NCI-H748 treated with DMSO at 0.1 percent for 48 hours (cell line): ENCODE measurements around the gene GLI1.
"Not testable (repeated sequence)": the region's sequence is repeated elsewhere in the genome, so short reads cannot be mapped to it uniquely, and the experiment has no call there.

Experiments used
- DNase-seq: peaks from one replicate; lab custom pipeline; 2025; lab: John Stamatoyannopoulos, UW

The GLI1 gene

GRCh38 chr12:57459750-57460467 lies at the start of gene GLI1:
Gene GLI1 (plus strand): TSS chr12:57459785. CDS start chr12:57463692, 3,907 bp downstream.
- no peak for DNase-seq

GRCh38 chr12:57410534-57410933 lies 49.1 kb upstream of the GLI1 start:
- no peak for DNase-seq

- not testable (repeated sequence) for DNase-seq
These were observed 45.4 kb upstream of the GLI1 start for GRCh38 chr12:57414160-57414559.

DNA sequence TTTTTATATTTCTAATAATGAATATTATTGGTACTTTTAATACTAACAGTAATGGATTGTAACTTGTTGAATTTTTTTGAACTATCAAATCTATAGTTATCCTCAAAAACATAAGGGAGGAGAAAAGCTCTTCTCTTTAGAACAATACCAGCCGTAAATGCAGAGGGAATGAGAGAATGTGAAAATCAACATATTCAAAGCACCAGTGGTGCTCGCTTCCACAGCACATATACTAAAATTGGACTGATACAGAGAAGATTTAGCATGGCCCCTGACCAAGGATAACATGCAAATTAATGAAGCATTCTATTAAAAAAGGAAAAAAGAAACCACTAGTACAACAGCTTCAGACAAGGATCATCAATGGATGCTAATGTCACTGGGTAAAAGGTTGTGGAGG lies 44.5 kb upstream of the GLI1 start:
- no peak for DNase-seq

- DNase-seq = no peak
These were observed 43.3 kb upstream of the GLI1 start for GRCh38 chr12:57416039-57416996.

GRCh38 chr12:57418255-57418654 lies 41.3 kb upstream of the GLI1 start:
- DNase-seq = no peak

DNA sequence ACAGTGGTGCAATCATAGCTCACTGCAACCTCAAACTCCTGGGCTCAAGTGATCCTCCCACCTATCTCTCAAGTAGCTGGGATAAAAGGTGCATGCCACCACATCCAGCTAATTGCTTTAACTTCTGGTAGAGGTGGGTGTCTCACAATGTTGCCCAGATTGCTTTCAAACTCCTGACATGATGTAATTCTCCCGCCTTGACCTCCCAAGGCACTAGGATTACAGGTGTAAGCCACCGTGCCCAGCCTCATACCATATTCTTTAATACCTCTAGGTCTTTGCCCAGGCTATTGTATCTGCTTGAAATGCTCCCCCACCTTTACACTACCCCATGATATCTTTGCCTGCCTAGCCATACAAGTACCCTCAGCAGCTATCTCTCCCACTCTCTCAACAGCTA lies 40.1 kb upstream of the GLI1 start:
- DNase-seq = no peak

DNA sequence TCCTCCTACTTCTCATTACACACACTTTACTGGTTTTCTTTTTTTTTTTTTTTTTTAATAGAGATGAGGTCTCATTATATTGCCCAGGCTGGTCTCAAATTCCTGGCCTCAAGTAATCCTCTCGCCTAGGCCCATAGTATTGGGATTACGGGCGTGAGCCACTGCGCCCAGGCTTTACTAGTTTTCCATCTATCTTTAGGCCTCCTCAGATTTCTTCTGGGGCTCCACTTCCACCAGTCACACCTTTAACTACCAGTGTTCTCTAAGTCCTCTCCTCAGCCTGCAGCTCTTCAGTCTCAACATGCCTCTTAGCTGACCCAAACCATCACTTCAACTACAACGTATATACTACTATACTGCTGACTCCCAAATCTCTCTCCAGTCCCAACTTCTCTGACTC lies 39.1 kb upstream of the GLI1 start:
- DNase-seq = no peak

DNA sequence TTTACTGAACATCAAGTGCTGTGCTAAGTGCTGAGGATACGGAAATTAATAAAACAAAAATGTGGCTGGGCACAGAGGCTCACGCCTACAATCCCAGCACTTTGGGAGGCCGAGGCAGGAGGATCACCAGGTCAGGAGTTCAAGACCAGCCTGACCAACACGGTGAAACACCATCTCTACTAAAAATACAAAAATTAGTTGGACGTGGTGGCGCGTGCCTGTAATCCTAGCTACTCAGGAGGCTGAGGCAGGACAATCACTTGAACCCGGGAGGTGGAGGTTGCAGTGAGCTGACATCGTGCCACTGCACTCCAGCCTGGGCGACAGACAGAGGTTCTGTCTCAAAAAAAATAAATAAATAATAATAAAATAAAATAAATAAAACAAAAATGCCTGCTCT lies 32.6 kb upstream of the GLI1 start:
- not testable (repeated sequence) for DNase-seq

DNA sequence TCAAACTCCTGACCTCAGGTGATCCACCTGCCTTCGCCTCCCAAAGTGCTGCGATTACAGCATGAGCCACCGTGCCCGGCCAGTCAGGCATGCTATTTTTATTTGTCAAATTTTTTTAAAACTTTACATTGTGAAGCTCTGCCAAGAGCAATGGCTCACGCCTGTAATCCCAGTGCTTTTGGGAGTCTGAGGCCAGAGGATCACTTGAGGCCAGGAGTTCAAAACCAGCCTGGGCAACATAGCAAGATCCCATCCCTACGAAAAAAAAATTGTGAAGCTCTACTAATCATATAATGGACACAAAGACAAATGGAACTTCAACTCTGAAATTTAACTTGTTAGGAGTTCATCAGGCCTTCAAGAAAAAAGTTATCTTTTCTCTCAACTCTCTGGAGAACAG lies 30.6 kb upstream of the GLI1 start:
- no peak for DNase-seq

GRCh38 chr12:57429473-57430111 lies 30.0 kb upstream of the GLI1 start:
- DNase-seq = no peak

DNA sequence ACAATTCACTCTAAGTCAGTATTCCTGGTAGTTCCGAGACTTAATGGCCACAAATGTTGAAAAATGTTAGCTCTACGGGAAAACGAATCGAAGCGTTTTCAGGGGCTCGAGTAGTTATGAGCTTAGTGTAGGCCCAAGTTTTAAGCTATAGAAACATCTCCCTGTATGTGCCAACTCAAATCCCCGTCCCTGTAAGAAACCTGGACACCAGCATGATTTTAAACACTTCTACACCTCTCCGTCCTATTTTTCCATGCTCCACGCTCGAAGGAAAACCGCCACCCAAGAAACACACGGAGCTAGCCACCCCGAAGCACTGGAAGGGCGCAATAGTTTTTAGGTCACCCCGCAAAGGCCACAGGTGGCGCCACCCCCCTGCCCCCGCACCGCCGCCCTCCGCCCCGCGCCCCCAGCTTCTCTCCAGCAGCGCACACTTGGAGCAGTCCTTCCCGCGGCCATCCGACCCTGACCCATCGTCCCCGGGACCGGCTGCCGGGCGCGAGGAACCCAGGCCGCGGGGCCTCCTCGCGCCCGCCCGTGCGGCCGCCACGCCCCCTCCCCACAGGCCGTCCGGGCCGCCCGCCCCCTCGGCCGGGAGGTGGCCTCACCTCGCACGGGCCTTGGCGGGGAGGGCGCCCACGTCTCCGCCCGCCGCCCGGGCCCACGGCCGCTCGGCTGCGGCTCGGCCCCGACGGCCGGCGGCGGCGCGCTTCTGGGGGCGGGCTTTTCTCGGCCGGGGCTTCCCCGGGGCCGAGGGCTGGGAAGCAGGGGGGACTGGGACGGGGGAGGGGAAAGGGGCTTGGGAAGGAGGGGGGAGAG lies 29.3 kb upstream of the GLI1 start:
- DNase-seq = peak; percentile 50

- DNase-seq = peak; percentile 86
These were observed 28.5 kb upstream of the GLI1 start, which contains the start of gene R3HDM2 for GRCh38 chr12:57430931-57431566. Gene R3HDM2 (minus strand): TSS chr12:57431043. CDS start chr12:57310428, 120,615 bp downstream.

GRCh38 chr12:57431654-57432188 lies 27.9 kb upstream of the GLI1 start:
- no peak for DNase-seq

GRCh38 chr12:57433370-57433769 lies 26.2 kb upstream of the GLI1 start:
- DNase-seq = no peak

DNA sequence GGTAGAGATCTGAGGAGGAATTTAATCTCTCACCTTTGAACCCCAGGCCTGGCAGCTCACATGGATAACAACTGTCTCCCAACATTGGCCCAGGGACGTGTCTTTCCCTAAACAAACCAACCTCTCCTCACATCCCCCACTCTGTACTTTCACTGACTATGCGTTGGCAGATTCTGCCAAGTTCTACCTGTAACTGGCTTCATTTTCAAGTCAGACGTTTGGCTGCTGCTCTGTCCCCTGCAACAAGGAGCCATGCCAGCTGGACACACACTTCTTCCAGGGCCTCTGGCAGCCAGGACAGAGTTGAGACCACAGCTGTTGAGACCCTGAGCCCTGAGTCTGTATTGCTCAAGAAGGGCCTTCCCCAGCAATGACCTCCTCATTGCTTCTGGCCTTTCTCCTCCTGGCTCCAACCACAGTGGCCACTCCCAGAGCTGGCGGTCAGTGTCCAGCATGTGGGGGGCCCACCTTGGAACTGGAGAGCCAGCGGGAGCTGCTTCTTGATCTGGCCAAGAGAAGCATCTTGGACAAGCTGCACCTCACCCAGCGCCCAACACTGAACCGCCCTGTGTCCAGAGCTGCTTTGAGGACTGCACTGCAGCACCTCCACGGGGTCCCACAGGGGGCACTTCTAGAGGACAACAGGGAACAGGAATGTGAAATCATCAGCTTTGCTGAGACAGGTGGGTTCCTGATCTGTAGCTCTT lies 24.9 kb upstream of the GLI1 start, which contains the start of gene INHBC:
TSS of gene INHBC (plus strand) at position 268 of the 707 bp plus-strand sequence. CDS start at position 371, 103 bp downstream.
- DNase-seq = no peak

- DNase-seq = no peak
These were observed 24.3 kb upstream of the GLI1 start for GRCh38 chr12:57435293-57435692.

DNA sequence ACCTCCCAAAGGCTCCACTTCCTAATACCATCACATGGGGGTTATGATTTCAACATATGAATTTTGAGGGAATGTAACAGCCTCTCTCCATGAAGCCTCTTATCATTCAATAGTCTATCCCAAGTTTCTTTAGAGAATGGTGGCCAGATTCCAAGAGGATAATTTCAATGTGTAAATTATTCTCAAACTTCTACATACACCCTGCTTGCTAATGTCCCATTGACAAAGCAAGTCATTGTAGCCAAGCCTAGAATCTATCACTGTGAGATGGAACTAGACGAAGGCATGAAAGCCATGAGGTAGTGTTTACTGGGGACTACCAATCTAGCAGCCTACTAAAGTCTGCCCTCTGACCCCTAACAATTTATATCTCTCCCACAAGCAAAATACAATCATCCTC lies 21.2 kb upstream of the GLI1 start:
- DNase-seq = no peak

- no peak for DNase-seq
These were observed 19.8 kb upstream of the GLI1 start for GRCh38 chr12:57439762-57440266.

DNA sequence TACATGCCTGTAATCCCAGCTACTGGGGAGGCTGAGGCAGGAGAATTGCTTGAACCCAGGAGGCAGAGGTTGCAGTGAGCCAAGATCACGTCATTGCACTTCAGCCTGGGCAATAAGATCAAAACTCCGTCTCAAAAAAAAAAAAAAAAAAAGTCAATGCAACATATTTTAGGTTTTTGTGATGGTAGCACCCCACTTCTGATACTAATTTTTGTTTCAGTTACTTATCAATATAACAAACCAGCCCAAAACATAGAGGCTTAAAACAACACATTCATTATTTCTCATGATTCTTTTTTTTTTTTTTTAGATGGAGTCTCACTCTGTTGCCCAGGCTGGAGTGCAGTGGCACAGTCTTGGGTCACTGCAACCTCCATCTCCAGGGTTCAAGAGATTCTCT lies 18.2 kb upstream of the GLI1 start:
- DNase-seq = not testable (repeated sequence)
